H4 (cell line): ENCODE results near the gene KRTAP13-2. TPM values are rescaled to one million over a fixed set of nuclear protein-coding genes. Genes with fewer than 3 reads are reported as not detected.

Experiments
- DNase-seq: peaks from one replicate; pipeline ENCODE4 v3.0.0-alpha.2; 2015; ENCODE audit warnings: low spot score
- total RNA-seq: library from RNA; depleted of rRNA; stranded (reverse); fragments of >200 nt; shearing (Covaris generic); gene quantifications from 2 replicates; pipeline ENCODE4 v1.2.3, GENCODE V29; 2014; rRNA removed

KRTAP13-2 gene
- not detected in 2 replicates for total RNA-seq

GRCh38 chr21:30372139-30372770, at the start of gene KRTAP13-2:
Gene KRTAP13-2, minus strand, starts transcription at chr21:30372271. Its CDS starts 58 bp downstream, at chr21:30372213.
- no peak for DNase-seq

DNA sequence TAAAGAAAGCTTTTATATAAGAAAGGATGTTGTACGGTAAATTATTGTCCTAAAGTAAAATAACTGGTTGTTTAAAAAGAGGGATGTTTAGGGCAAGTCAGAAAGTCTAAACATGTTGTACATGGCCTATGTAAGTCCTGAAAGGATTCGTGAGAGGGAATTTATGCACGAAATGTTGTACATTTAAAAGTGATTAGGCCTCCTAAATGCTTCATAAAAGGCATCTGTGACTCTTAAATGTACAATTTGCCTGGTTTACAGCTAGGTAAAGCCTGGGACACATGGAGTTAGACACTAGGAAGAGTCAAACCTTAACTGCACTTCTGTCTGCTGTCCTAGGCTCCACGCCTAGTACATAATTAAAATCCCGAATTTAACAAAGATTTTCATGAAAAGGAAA, 43.9 kb upstream of the KRTAP13-2 start:
- no peak for DNase-seq

- peak; percentile 98 for DNase-seq
Observed at GRCh38 chr21:30408782-30409494, 36.9 kb upstream of the KRTAP13-2 start.

- DNase-seq, result no peak
Observed at GRCh38 chr21:30395731-30396130, 23.7 kb upstream of the KRTAP13-2 start, which contains the start of gene KRTAP13-1. Gene KRTAP13-1, plus strand, starts transcription at chr21:30396031. Its CDS starts 56 bp downstream, at chr21:30396087.

DNA sequence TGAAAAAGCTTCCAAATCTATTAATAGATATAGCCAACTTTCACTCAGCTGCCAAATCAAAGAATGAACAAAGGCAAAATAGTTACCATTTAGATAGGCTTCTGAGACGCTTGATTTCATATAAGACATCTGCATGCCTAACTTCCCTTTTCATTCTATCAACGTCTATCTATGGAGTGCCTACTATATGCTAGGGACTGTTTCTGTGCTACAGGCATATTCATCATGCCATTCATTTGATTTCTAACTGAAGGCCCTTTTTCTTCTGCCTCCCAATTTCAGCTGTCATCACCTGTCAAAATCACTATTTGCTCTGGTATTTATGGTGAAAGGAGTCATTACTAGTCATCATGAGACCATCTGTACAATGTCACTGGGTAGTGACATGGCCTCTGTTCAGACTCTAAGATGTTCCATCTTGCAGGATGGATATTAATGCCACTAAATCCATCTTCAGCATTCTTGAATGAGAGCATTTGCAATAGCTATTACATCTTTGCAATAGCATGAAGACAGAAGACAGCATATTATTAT, 19.5 kb upstream of the KRTAP13-2 start:
- no peak for DNase-seq

DNA sequence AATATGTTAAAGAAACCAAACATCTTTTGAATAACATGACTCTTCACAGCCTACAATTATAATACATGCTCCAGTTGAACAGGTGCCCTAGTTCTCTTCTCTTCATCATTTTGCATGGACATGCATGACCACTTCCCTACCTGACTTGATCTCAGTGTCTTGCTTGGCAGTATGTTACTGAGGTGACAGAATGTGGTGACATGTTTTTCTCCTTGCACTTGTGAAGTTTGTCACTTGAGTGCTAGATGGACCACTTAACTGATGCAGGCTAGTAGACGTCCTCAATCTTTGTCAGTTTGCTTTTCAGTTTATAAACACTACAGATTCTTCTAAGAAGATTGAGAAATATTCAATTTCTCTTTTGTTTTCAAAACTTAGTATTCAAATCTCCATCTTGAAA, 10.1 kb upstream of the KRTAP13-2 start:
- no peak for DNase-seq

- DNase-seq, result no peak
Observed at GRCh38 chr21:30355906-30356305, 16.2 kb downstream of the KRTAP13-2 start.

DNA sequence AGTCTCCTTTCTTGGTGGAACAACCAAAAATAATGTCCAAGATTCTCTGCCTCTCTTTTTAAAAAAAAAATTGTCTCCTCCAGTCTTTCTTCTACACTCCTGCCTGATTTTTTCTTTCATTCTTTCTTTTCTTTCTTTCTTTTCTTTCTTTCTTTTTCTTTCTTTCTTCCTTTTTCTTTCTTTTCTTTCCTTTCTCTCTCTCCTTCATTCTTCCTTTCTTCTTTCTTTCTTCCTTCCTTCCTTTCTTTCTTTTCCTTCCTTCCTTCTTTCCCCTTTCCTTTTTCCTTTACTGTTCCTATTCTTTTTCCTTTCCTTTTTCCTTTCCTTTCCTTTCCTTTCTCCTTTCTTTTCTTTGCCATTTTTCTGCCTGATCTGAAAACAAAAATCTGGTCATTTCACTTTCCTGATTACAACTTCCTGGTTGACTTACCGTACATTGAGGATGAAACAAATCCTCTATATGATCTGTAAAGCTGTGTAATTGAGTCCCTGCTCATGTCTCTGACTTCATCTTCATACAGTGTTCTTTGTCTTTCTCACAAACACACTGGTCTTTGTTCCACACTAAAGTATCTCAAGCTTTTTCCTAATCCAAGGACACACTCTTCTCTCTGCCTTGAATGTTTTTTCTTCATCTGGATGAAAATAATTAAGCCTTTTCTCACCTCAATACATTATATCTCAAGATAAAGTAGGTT, 17.6 kb downstream of the KRTAP13-2 start:
- no peak for DNase-seq

GRCh38 chr21:30351534-30351933, 20.5 kb downstream of the KRTAP13-2 start:
- no peak for DNase-seq

DNA sequence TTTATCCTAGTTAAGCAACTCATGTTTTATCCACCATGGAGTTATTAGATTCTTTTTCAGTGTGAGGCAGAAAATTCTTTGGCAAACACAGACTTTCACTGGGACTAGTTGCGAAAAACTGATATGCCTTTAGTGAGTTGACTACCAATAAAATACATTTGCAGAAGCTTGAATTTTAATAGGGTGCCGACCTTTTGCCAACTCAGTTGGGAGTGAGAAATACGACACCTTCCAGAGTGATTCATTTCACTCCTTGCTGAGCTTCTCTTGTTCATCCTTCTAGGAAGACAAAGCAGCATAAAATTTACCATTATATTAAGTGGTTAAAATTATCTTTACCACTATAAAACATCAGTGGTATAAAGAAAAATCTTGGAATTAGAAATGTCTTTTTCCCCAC, 22.5 kb downstream of the KRTAP13-2 start:
- no peak for DNase-seq

DNA sequence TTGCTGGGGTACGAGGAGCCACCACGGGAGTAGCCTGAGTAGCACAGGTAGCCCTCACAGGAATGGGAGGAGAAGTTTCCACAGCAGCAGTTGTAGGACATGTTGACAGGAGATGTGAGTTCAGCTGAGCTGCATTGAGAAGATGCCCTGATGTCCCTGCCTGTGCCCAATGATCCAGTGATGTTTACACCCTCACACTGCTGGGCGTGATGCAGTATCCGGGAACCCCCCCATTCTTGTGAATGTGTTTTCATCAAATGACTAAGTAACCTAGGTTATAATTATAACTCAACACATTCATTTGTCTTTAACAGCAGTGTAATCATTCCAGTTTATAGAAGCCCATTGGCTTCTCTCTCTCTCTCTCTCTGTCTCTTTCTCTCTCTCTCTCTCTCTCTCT, 23.6 kb downstream of the KRTAP13-2 start, which contains the start of gene KRTAP23-1:
Gene KRTAP23-1 (minus strand): TSS at position 101 of the 400 bp plus-strand sequence. CDS start 0 bp downstream, at position 101.
- no peak for DNase-seq

- no peak for DNase-seq
Observed at GRCh38 chr21:30345014-30345413, 27.1 kb downstream of the KRTAP13-2 start.

- peak; percentile 29 for DNase-seq
Observed at GRCh38 chr21:30340714-30341573, 31.1 kb downstream of the KRTAP13-2 start.

DNA sequence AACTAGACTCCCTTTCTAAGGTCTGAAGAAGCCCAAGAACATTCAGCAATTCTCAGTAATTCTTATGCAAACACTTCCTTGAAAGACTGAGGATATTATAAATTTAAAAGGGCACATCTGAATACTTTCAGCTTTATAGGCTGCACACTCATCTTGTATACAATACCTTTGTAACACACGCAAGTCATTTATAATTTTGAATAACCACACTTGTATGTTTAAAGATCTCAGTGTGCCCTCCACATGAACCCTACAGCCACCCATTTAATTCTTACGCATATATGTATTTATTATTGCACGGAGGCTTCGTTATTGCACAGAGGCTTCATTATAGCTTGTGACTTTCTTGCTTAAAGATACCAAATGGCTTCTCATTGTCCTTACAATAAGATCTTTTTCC, 33.4 kb downstream of the KRTAP13-2 start:
- no peak for DNase-seq

DNA sequence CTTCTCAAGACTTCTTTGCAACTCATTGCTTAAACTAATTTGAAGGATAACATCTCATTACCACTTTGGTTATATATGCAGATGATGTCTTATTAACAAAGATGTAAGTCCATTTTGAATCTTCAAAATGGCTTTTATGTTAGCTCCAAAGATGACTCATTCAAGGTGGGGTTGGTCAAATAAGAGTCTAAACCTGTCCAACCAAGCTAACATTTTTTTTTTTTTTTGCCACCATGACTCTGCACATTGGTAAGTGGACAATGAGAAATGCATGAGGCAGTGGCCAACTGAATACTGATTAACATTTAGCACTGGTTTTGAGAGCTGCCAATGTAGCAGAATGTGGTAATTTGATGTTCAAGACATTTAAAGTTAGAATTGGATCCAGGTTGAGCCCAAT, 34.3 kb downstream of the KRTAP13-2 start:
- DNase-seq, result no peak

DNA sequence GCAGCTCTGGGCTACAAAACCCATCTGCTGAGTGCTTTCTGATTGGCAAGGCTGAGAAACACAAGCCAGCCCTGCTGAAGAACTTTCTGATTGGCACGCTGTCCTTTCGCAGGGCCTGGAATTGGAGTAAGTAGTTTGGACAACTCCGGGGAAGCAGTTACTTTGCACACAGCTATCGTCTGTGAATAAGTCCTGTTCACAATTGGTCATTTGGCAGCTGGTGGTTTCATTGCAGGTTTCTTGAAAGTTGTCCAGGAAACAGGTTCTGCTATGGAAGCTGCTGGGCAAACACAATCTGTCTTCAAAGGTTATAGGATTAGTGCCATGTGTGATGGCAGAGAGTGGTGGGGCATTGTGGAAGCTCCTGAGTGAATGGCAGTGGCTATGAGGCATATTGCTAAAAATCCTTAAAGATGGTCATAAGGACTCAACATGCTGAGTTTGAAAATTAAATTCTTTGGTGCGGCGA, 34.8 kb downstream of the KRTAP13-2 start, which contains the start of gene KRTAP27-1:
Gene KRTAP27-1 (minus strand): TSS at position 419 of the 469 bp plus-strand sequence. CDS start 26 bp downstream, at position 393.
- DNase-seq, result no peak

DNA sequence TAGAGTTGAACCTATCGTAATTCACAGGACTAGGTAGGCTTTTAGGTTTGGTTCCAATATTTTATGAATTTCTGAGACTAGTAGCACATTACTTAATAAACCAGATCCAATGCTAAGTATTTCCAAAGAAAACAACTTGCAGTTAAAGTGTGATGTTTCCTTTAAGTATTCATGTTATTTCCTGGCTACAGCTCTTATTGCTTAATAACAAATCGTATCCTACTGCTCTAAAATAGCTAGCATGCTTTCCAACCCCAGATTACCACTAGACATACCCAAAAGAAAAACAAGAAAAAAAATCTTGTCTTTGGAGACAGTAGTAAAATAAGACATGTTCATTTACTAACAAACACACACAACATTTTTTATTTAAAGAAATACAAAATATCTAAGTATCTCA, 35.5 kb downstream of the KRTAP13-2 start:
- no peak for DNase-seq

DNA sequence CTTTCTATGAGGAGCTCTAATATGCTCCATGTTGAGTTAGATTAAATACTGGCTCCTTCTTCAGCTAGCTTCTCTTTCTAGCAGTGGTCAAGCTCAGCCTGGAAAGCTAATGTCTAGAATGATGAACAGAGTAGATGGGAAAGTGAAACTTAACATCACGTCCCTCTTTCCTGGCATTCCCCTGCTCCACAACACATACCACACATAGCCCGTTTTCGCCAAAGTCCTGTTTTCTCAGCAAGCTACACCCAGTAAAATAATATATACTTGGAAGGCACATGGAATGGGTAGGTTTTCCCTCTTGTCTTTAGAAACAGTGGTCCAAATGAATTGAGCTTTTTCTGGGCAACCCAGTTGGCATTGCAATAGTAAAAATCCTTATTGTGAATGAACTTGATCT, 38.3 kb downstream of the KRTAP13-2 start:
- DNase-seq, result no peak

- DNase-seq, result no peak
Observed at GRCh38 chr21:30332681-30333080, 39.4 kb downstream of the KRTAP13-2 start.

DNA sequence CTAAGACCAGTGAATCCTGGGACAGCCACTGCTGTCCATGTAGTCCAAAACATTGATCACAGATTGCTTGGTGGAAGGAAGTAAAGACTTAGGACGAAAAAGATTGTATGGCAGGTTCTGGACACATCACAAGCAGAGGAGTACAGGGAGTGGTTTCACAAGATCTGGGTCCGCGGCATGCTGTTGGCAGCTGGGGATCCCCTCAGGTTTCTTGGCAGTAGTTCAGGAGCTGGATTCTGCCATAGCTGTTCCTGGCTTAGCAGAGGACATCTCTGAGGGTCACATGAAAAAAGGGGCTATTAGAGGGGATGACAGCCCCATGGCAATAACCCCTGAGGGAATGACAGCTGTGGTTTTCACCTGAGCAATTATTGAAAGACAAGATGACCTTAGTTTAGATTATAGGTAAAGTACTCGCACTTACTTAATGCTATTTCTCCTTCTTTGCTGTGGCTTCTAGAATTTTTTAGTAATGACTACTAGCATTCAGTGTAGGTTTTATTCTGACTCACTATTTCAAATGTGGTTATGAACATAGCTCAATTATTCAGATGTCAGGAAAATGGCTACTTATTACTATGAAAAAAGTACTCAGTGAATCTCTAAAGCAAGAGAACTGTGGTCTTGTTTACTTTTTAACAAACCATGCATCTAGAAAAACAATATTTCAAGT, 42.7 kb downstream of the KRTAP13-2 start:
- DNase-seq, result peak; percentile 6
